Activated CD4-positive, alpha-beta T cell treated with anti-CD3 and anti-CD28 coated beads, Interleukin-2, amount 50 U/mL, for 1 hour (primary cell): Measurements from ENCODE around the gene TXLNG.

Experiments used
- DNase-seq: peaks from one replicate; pipeline ENCODE4 v3.0.0-alpha.2; 2020

The TXLNG gene

DNA sequence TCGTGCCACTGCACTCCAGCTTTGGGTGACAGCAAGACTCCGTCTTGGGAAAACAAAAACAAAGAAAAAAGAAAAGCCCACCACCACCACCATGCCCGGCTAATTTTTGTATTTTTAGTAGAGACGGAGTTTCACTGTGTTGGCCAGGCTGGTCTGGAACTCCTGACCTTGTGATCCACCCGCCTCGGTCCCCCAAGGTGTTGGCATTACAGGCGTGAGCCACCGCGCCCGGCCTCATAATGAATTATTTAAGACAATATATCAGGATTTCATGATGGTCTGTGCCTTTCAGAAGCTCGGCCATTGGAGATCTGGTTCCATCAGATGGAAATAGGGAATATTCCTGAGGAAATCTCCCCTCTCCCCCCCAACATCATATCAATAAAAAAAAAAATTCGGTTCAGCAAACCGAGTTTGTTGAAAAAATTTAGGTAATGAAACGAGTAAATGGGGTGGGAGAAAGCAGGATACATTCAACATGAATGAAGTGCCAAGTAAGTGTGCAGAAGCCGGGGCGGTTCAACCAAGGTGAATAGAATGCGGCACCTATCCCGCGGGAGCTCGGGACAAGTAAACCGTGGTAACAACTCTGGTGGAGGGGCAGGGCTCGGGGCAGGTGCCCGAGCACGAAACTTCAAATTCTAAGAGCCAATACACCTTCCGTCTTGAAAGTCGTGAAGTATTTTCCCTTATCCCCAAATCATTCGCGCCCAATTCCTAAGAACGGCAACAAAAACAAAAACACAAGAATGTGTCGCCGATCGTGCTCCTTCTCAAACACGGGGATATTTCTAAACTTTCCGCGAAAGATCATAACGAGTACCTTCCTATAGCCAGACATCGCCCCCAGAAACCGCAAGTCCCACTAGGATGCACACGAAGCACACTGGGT is 773 bp upstream of the TXLNG start:
- no peak for DNase-seq

- DNase-seq, result peak; percentile 21
Observed at GRCh38 chrX:16786791-16787735, 797 bp downstream of the TXLNG start.

DNA sequence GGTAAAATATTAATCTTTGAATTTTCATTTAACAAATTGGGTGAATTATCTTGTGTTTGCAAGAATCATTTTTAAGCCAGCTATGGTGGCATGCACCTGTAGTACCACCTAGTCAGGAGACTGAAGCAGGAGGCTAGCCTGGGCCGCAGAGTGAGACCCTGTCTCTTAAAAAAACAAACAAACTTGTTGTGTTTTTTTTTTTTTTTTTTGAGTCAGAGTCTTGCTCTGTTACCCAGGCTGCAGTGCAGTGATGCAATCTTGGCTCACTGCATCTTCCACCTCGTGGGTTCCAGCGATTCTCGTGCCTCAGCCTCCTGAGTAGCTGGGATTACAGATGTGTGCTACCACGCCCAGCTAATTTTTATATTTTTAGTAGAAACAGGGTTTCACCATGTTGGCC is 2.2 kb downstream of the TXLNG start:
- no peak for DNase-seq

GRCh38 chrX:16796298-16796697 is 10.0 kb downstream of the TXLNG start:
- no peak for DNase-seq

DNA sequence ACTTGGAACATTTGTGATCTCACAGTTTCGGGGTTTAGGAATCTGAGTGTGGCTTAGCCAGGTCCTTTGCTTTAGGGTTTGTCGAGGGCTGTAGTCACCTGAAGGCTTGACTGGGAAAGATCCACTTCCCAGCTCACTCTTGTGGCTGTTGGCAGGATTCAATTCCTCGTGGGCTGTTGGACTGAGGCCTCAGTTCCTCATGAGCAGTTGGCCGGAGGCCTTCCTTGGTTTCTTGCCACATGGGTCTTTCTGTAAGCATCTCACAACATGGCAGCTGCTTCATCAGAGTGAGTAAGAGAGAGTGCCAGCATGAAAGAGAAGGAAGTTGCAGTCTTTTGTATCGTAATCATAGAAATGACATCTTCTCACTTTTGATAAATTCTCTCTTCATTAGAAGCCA is 11.1 kb downstream of the TXLNG start:
- no peak for DNase-seq

DNA sequence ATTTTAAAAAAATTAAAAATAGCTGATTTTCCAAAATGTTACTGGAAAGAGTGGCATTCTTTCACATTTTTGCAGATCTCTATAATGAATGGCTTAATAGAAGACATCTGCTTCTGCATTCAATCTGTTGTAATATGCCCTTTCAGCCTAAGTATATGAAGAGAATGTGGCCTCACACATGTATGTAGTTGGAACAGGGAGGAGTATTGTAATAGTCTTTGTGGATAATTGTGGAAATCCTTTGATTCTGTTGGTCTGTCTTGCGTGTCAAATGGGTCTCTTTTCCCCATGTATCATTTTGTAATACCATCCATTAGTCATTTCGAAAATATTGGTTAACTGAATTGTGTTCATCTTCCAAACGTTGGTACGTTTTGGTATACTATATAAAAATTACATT is 11.6 kb downstream of the TXLNG start:
- no peak for DNase-seq

GRCh38 chrX:16804923-16805464 is 18.7 kb downstream of the TXLNG start:
- no peak for DNase-seq

GRCh38 chrX:16807548-16807947 is 21.3 kb downstream of the TXLNG start:
- no peak for DNase-seq

DNA sequence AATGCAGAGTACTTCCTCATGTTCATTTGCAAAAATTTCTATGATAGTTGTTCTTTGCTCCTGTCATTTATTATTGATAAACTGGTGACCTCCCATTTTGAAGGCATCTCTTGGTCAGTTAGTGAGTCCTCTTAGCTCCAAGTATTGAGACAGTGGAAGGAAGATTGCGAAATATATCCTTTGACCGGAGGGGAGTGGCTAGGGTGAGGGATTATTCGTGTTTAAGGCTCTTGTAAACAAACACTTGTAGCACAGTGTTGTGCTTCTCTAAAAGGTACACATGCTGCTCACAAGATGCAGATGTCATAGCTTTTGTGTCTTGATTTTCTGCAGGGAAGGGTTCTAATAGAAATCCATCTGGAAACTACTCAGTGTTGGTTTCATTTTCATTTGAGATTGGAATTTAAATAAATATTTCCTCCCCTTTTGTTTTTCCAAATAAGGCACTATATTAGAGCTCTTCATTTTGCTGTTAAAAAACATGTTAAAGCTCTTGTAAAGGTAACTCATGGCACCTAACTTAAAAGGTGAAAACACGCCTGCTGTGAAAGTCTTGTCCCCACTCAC is 21.8 kb downstream of the TXLNG start:
- no peak for DNase-seq

DNA sequence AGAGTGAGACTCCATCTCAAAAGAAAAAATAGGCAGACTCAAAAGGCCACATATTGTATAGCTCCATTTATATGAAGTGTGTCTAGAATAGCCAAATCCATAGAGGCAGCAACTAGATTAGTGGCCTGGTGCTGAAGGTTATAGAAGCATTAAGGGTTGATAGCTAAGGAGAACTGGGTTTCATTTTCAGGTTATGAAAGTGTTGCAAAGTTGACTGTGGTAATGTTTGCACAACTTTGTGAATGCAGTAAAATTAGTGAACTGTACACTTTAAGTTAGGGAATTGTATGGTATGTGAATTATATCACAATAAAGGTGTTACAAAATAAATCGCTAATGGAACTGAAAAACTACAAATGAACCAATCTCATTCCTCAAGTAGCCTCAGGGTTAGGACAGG is 28.3 kb downstream of the TXLNG start:
- DNase-seq, result no peak

DNA sequence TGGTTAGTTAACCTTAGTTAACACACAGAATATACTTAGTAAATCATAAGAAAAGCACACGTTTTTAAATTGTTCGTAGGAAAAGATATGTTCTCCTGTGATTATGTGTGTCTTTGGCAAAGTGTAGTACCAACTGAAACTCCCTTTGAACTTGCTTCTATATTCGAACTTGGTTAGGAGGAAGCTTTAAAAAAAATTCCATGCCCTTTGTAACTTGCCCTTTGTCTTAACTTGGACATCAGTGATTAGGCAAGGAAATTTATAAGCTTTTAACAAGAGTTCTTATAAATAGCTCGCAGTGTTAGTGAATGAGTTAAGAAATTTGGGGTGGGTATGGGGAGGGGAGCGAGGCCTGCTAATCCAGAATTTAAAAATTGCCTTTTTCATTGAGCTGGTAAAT is 33.4 kb downstream of the TXLNG start:
- DNase-seq, result no peak

DNA sequence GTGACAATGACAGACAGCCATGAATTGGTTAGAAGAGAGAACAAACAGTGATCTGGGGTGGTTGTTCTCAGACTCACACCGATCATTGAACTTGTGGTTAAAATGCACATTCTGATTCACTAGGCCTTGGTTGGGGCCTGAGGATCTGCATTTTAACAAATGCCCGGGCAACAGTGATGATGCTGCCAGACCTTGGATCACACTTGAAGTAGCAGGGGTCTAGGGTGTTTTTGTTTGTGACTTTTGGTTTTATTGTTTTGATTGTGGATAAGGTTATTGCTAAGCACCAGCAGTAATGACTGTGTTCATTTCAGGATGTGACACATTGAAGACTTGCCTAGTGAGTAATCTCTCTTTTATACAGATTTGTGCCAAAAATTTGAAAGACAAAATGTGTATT is 36.5 kb downstream of the TXLNG start:
- no peak for DNase-seq

DNA sequence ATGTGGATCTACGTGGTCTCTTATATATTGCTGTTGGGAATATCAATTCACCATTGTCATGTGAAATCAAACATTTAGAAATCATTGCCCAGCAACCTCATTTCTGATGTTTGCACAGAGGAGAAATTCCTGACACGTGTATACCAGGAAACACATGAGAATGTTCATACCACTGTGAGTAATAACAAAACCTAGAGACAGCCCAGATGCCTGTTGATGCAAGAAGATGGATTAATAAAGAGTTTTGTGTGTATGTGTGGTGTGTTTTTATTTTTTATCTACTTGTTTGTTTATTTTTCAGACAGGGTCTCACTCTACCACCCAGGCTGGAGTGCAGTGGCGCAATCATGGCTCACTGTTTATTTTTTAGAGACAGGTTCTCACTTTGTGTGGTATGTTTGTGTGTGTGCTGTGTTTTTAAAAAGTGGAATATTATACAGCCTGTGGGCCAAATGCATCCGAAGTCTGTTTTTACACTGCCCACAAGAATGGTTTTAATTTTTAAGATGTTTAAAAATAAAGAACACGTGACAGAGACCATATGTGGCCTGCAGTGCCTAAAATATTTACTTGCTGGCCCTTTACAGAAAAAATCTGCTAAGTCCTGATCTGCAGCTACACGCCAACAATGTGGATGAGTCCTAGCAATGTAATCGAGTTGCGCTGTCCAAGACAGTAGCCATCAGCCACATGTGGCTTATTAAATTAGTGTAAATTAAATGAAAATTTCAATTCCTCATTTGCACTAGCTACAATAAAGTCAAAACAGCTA is 39.2 kb downstream of the TXLNG start:
- no peak for DNase-seq

GRCh38 chrX:16826207-16826606 is 39.9 kb downstream of the TXLNG start:
- no peak for DNase-seq

DNA sequence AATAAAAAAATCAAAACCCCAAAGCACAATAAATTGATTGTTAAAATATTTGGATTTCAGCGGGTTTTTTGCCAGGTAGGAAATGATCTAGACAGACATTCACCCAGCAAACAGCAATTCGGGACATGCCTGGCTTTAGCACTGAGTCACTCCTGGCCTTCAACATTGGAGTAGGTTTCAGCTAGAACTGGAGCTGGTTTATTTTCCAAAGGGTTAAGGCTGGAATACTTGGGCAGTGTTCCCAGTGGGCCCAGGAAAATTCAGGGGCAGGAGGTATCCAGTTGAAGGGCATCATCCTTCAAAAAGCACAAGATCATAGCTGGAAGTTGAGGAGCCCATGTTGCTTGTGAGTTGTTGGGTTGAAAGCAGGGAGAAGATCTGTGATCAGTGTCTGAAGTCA is 41.0 kb downstream of the TXLNG start:
- DNase-seq, result no peak

GRCh38 chrX:16828124-16828908 is 42.0 kb downstream of the TXLNG start:
- DNase-seq, result no peak

GRCh38 chrX:16832301-16832700 is 46.0 kb downstream of the TXLNG start:
- no peak for DNase-seq

GRCh38 chrX:16834806-16835205 is 48.5 kb downstream of the TXLNG start:
- no peak for DNase-seq

DNA sequence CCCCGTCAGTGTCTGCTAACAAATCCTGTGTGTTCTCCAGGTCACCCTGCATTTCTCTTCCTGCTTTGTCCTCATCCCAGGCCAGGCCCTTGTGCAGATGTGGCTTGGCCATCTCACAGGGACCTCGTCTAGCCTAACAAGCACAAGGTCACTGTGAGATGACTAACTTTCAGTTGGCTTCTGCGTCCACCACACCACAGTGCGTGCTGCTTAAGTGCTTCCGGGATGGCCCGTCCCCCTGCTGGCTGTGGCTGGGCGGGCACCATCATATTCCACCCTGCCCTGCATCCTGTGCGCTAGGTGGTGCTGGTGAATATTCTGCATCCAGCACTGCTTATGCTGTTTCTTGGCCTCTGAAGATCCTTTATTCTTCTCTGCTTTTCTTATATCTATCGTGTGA is 50.1 kb downstream of the TXLNG start:
- no peak for DNase-seq

GRCh38 chrX:16838202-16839066 is 52.2 kb downstream of the TXLNG start:
- DNase-seq, result no peak
